MM.1S (cell line): Measurements from ENCODE around the gene LRRC15.
A peak's percentile ranks its signal among the peaks of the same experiment; 100 is the strongest.

ENCODE experiments used
- DNase-seq: peaks from one replicate; pipeline ENCODE4 v3.0.0-alpha.2; 2015
- H2AFZ ChIP-seq: fragments of 300-600 bp; sonication (generic); 2 replicates; pipeline ENCODE4 v1.6.0; 2016; ENCODE audit warnings: antibody characterized with exemption, low read length
- H3F3A ChIP-seq: fragments of 300-600 bp; sonication (generic); 2 replicates; pipeline ENCODE4 v1.6.1; 2016; ENCODE audit warnings: mild to moderate bottlenecking, antibody characterized with exemption, low read length, moderate library complexity, mixed read lengths; ENCODE audit not compliant: insufficient read depth
- H3K27ac ChIP-seq: fragments of 300-600 bp; sonication (generic); 2 replicates; pipeline ENCODE4 v1.5.1; 2016; ENCODE audit warnings: mild to moderate bottlenecking, low read length
- H3K27me3 ChIP-seq: fragments of 300-600 bp; sonication (generic); replicated peaks from 2 replicates; pipeline ENCODE4 v1.6.0; 2016; ENCODE audit warnings: low read length; ENCODE audit not compliant: insufficient read depth
- H3K36me3 ChIP-seq: fragments of 300-600 bp; sonication (generic); replicated peaks from 2 replicates; pipeline ENCODE4 v1.6.1; 2016; ENCODE audit warnings: mild to moderate bottlenecking, low read length, mixed read lengths; ENCODE audit not compliant: insufficient read depth
- H3K4me1 ChIP-seq: fragments of 300-600 bp; sonication (generic); 2 replicates; pipeline ENCODE4 v1.6.1; 2016; ENCODE audit warnings: low read length, mixed read lengths
- H3K4me2 ChIP-seq: fragments of 300-600 bp; sonication (generic); 2 replicates; pipeline ENCODE4 v1.6.0; 2016; ENCODE audit warnings: low read depth, low read length
- H3K4me3 ChIP-seq: fragments of 300-600 bp; sonication (generic); 2 replicates; pipeline ENCODE4 v1.5.1; 2016; ENCODE audit warnings: low read length, mixed read lengths
- H3K79me2 ChIP-seq: fragments of 300-600 bp; sonication (generic); 2 replicates; pipeline ENCODE4 v1.6.1; 2016; ENCODE audit warnings: mixed run types, low read length, mixed read lengths
- H3K9ac ChIP-seq: fragments of 300-600 bp; sonication (generic); 2 replicates; pipeline ENCODE4 v1.6.1; 2016; ENCODE audit warnings: low read length, mixed read lengths
- H3K9me2 ChIP-seq: fragments of 300-600 bp; sonication (generic); replicated peaks from 2 replicates; pipeline ENCODE4 v1.6.1; 2016; ENCODE audit warnings: mild to moderate bottlenecking, low read length, mixed read lengths; ENCODE audit not compliant: insufficient read depth
- H3K9me3 ChIP-seq: fragments of 300-600 bp; sonication (generic); replicated peaks from 2 replicates; pipeline ENCODE4 v1.6.1; 2016; ENCODE audit warnings: mild to moderate bottlenecking, low read length, mixed read lengths; ENCODE audit not compliant: insufficient read depth
- H4K20me1 ChIP-seq: fragments of 300-600 bp; sonication (generic); 2 replicates; pipeline ENCODE4 v1.6.1; 2016; ENCODE audit warnings: mild to moderate bottlenecking, low read length, moderate library complexity, mixed read lengths; ENCODE audit not compliant: insufficient read depth
- CTCF ChIP-seq: fragments of 300-600 bp; sonication (generic); IDR thresholded peaks from 2 replicates; pipeline ENCODE4 v1.5.1; 2016; ENCODE audit warnings: antibody characterized with exemption, low read length, mixed read lengths
- EZH2 ChIP-seq: fragments of 300-600 bp; sonication (generic); optimal IDR thresholded peaks from 2 replicates; pipeline ENCODE3; 2017; ENCODE audit warnings: low read depth, mild to moderate bottlenecking, antibody characterized with exemption, low read length, mixed read lengths
- EZH2phosphoT487 ChIP-seq: fragments of 300-600 bp; sonication (generic); IDR thresholded peaks from 2 replicates; pipeline ENCODE4 v1.6.1; 2018; ENCODE audit warnings: antibody characterized with exemption, low read length

LRRC15 gene

GRCh38 chr3:194318511-194319161, 50.9 kb downstream of the LRRC15 start:
- Histone ChIP-seq H3K27me3 (no peaks in the 10 kb centered on the region), H3K9me2 (no peaks in the 10 kb centered on the region), H3K4me1 (peaks cover 6% of the 10 kb centered on the region), H3K27ac (no peak overlapping the region), H3K9me3 (no peaks in the 10 kb centered on the region), H2AFZ (no peak overlapping the region), H3K36me3 (no peaks in the 10 kb centered on the region), H3K79me2 (no peaks in the 10 kb centered on the region), H3K9ac (no peak overlapping the region), H3K4me2 (no peak overlapping the region), H4K20me1 (no peaks in the 10 kb centered on the region), H3K4me3 (no peak overlapping the region), H3F3A (no peaks in the 10 kb centered on the region)
- no peak for DNase-seq
- TF ChIP-seq EZH2phosphoT487 = no peak
- no peak for TF ChIP-seq EZH2
- TF ChIP-seq CTCF = no peak

DNA sequence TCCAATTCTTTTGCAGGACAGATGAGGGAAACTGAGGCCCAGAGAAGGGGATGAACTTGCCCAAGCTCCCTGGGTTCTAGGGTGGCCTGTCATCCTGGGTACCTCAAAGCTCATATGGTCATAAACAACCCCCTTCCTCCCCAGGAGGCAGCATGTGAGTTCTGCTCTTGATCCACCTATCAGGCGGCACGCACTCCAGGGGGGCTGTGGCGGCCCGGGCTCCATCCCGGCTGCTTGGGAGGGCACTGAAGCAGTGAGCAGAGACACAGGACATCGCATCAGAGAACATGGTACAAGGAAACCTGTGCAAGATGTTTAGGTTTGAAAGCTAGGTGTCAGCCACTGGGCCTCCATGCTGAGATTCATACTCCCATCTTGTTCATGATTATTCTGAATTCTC, 52.6 kb downstream of the LRRC15 start:
- no peaks in the 10 kb centered on the region for H3K27me3 ChIP-seq
- TF ChIP-seq EZH2phosphoT487 (no peak), EZH2 (no peak), CTCF (no peak)
- H3K4me3 ChIP-seq = no peak overlapping the region
- H3K9me2 ChIP-seq = no peaks in the 10 kb centered on the region
- no peak overlapping the region for H3K27ac ChIP-seq
- no peak overlapping the region for H3K4me2 ChIP-seq
- no peaks in the 10 kb centered on the region for H3F3A ChIP-seq
- peaks cover 6% of the 10 kb centered on the region for H3K4me1 ChIP-seq
- H3K79me2 ChIP-seq = no peaks in the 10 kb centered on the region
- no peaks in the 10 kb centered on the region for H3K36me3 ChIP-seq
- no peaks in the 10 kb centered on the region for H3K9me3 ChIP-seq
- no peaks in the 10 kb centered on the region for H4K20me1 ChIP-seq
- no peak for DNase-seq
- no peak overlapping the region for H3K9ac ChIP-seq
- no peak overlapping the region for H2AFZ ChIP-seq

GRCh38 chr3:194315965-194316361, 53.6 kb downstream of the LRRC15 start:
- H3F3A ChIP-seq = no peaks in the 10 kb centered on the region
- peaks cover 6% of the 10 kb centered on the region for H3K4me1 ChIP-seq
- no peak overlapping the region for H3K27ac ChIP-seq
- no peaks in the 10 kb centered on the region for H3K36me3 ChIP-seq
- H3K4me2 ChIP-seq = peak overlapping the region; percentile 82
- no peak for TF ChIP-seq EZH2phosphoT487
- no peak for TF ChIP-seq EZH2
- no peak for TF ChIP-seq CTCF
- no peaks in the 10 kb centered on the region for H3K79me2 ChIP-seq
- H3K27me3 ChIP-seq = no peaks in the 10 kb centered on the region
- peak overlapping the region; percentile 66 for H3K4me3 ChIP-seq
- H3K9me3 ChIP-seq = no peaks in the 10 kb centered on the region
- H3K9me2 ChIP-seq = no peaks in the 10 kb centered on the region
- no peaks in the 10 kb centered on the region for H4K20me1 ChIP-seq
- H3K9ac ChIP-seq = peak overlapping the region; percentile 63; the same call in 1 of the 2 replicates
- DNase-seq = no peak
- H2AFZ ChIP-seq = peak overlapping the region; percentile 86
